NCI-H128 (cell line): ENCODE data around the gene TSHZ3.

Experiments
- DNase-seq: peaks from one replicate; lab custom pipeline; 2025; ENCODE audit not compliant: unreplicated experiment; lab: John Stamatoyannopoulos, UW

TSHZ3 gene

GRCh38 chr19:31349160-31349881 lies at the start of gene TSHZ3:
Gene TSHZ3 (minus strand): TSS chr19:31349436. CDS start chr19:31349219, 217 bp downstream.
- no peak for DNase-seq

- no peak for DNase-seq
These were observed 48.1 kb upstream of the TSHZ3 start for GRCh38 chr19:31397308-31397707.

- no peak for DNase-seq
These were observed 43.2 kb upstream of the TSHZ3 start for GRCh38 chr19:31392464-31392863.

GRCh38 chr19:31391518-31391917 lies 42.3 kb upstream of the TSHZ3 start:
- DNase-seq = no peak

- DNase-seq = no peak
These were observed 41.5 kb upstream of the TSHZ3 start for GRCh38 chr19:31390711-31391110.

- no peak for DNase-seq
These were observed 40.6 kb upstream of the TSHZ3 start for GRCh38 chr19:31389874-31390273.

GRCh38 chr19:31387717-31388301 lies 38.6 kb upstream of the TSHZ3 start:
- no peak for DNase-seq

- DNase-seq = no peak
These were observed 37.6 kb upstream of the TSHZ3 start for GRCh38 chr19:31386806-31387205.

- no peak for DNase-seq
These were observed 36.5 kb upstream of the TSHZ3 start for GRCh38 chr19:31385744-31386143.

- DNase-seq = no peak
These were observed 34.3 kb upstream of the TSHZ3 start for GRCh38 chr19:31383553-31383952.

- DNase-seq = no peak
These were observed 31.6 kb upstream of the TSHZ3 start for GRCh38 chr19:31380854-31381253.

GRCh38 chr19:31378404-31378803 lies 29.2 kb upstream of the TSHZ3 start:
- DNase-seq = no peak

GRCh38 chr19:31377736-31378135 lies 28.5 kb upstream of the TSHZ3 start:
- DNase-seq = no peak

- DNase-seq = no peak
These were observed 23.1 kb upstream of the TSHZ3 start for GRCh38 chr19:31372246-31372781.

GRCh38 chr19:31370216-31370615 lies 21.0 kb upstream of the TSHZ3 start:
- DNase-seq = no peak

- DNase-seq = no peak
These were observed 15.7 kb upstream of the TSHZ3 start for GRCh38 chr19:31364963-31365362.

- no peak for DNase-seq
These were observed 12.5 kb upstream of the TSHZ3 start for GRCh38 chr19:31361728-31362127.

- DNase-seq = no peak
These were observed 8.1 kb upstream of the TSHZ3 start for GRCh38 chr19:31357315-31357673.

- DNase-seq = no peak
These were observed 7.5 kb upstream of the TSHZ3 start for GRCh38 chr19:31356587-31357314.

- DNase-seq = no peak
These were observed 6.5 kb upstream of the TSHZ3 start for GRCh38 chr19:31355665-31356289.

- no peak for DNase-seq
These were observed 5.8 kb upstream of the TSHZ3 start for GRCh38 chr19:31354799-31355664.
